MM.1S (cell line): ENCODE results near the gene C21orf91.

ENCODE experiments used
- DNase-seq: peaks from one replicate; pipeline ENCODE4 v3.0.0-alpha.2; 2015
- H2AFZ ChIP-seq: fragments of 300-600 bp; sonication (generic); 2 replicates; pipeline ENCODE4 v1.6.0; 2016; ENCODE audit warnings: antibody characterized with exemption, low read length
- H3F3A ChIP-seq: fragments of 300-600 bp; sonication (generic); 2 replicates; pipeline ENCODE4 v1.6.1; 2016; ENCODE audit warnings: mild to moderate bottlenecking, antibody characterized with exemption, low read length, moderate library complexity, mixed read lengths; ENCODE audit not compliant: insufficient read depth
- H3K27ac ChIP-seq: fragments of 300-600 bp; sonication (generic); 2 replicates; pipeline ENCODE4 v1.5.1; 2016; ENCODE audit warnings: mild to moderate bottlenecking, low read length
- H3K27me3 ChIP-seq: fragments of 300-600 bp; sonication (generic); replicated peaks from 2 replicates; pipeline ENCODE4 v1.6.0; 2016; ENCODE audit warnings: low read length; ENCODE audit not compliant: insufficient read depth
- H3K36me3 ChIP-seq: fragments of 300-600 bp; sonication (generic); replicated peaks from 2 replicates; pipeline ENCODE4 v1.6.1; 2016; ENCODE audit warnings: mild to moderate bottlenecking, low read length, mixed read lengths; ENCODE audit not compliant: insufficient read depth
- H3K4me1 ChIP-seq: fragments of 300-600 bp; sonication (generic); 2 replicates; pipeline ENCODE4 v1.6.1; 2016; ENCODE audit warnings: low read length, mixed read lengths
- H3K4me2 ChIP-seq: fragments of 300-600 bp; sonication (generic); 2 replicates; pipeline ENCODE4 v1.6.0; 2016; ENCODE audit warnings: low read depth, low read length
- H3K4me3 ChIP-seq: fragments of 300-600 bp; sonication (generic); 2 replicates; pipeline ENCODE4 v1.5.1; 2016; ENCODE audit warnings: low read length, mixed read lengths
- H3K79me2 ChIP-seq: fragments of 300-600 bp; sonication (generic); 2 replicates; pipeline ENCODE4 v1.6.1; 2016; ENCODE audit warnings: mixed run types, low read length, mixed read lengths
- H3K9ac ChIP-seq: fragments of 300-600 bp; sonication (generic); 2 replicates; pipeline ENCODE4 v1.6.1; 2016; ENCODE audit warnings: low read length, mixed read lengths
- H3K9me2 ChIP-seq: fragments of 300-600 bp; sonication (generic); replicated peaks from 2 replicates; pipeline ENCODE4 v1.6.1; 2016; ENCODE audit warnings: mild to moderate bottlenecking, low read length, mixed read lengths; ENCODE audit not compliant: insufficient read depth
- H3K9me3 ChIP-seq: fragments of 300-600 bp; sonication (generic); replicated peaks from 2 replicates; pipeline ENCODE4 v1.6.1; 2016; ENCODE audit warnings: mild to moderate bottlenecking, low read length, mixed read lengths; ENCODE audit not compliant: insufficient read depth
- H4K20me1 ChIP-seq: fragments of 300-600 bp; sonication (generic); 2 replicates; pipeline ENCODE4 v1.6.1; 2016; ENCODE audit warnings: mild to moderate bottlenecking, low read length, moderate library complexity, mixed read lengths; ENCODE audit not compliant: insufficient read depth
- CTCF ChIP-seq: fragments of 300-600 bp; sonication (generic); IDR thresholded peaks from 2 replicates; pipeline ENCODE4 v1.5.1; 2016; ENCODE audit warnings: antibody characterized with exemption, low read length, mixed read lengths
- EZH2 ChIP-seq: fragments of 300-600 bp; sonication (generic); optimal IDR thresholded peaks from 2 replicates; pipeline ENCODE3; 2017; ENCODE audit warnings: low read depth, mild to moderate bottlenecking, antibody characterized with exemption, low read length, mixed read lengths
- EZH2phosphoT487 ChIP-seq: fragments of 300-600 bp; sonication (generic); IDR thresholded peaks from 2 replicates; pipeline ENCODE4 v1.6.1; 2018; ENCODE audit warnings: antibody characterized with exemption, low read length

The C21orf91 gene

GRCh38 chr21:17784604-17785402 is 34.4 kb downstream of the C21orf91 start:
- TF ChIP-seq CTCF (no peak), EZH2 (no peak), EZH2phosphoT487 (no peak)
- no peak overlapping the region for H2AFZ ChIP-seq
- peaks cover 34% of the 10 kb centered on the region for H3K79me2 ChIP-seq
- peak overlapping the region; percentile 86 for H3K4me2 ChIP-seq
- peak overlapping the region; percentile 63 for H3K9ac ChIP-seq
- no peaks in the 10 kb centered on the region for H3K9me3 ChIP-seq
- H3K36me3 ChIP-seq, result no peaks in the 10 kb centered on the region; the same call in none of the 2 replicates
- no peaks in the 10 kb centered on the region for H4K20me1 ChIP-seq
- no peaks in the 10 kb centered on the region for H3K9me2 ChIP-seq
- H3K27ac ChIP-seq, result peak overlapping the region; percentile 97
- H3K4me3 ChIP-seq, result peak overlapping the region; percentile 57
- peak; percentile 85 for DNase-seq
- H3K4me1 ChIP-seq, result peaks cover 79% of the 10 kb centered on the region
- H3F3A ChIP-seq, result peaks cover 83% of the 10 kb centered on the region
- H3K27me3 ChIP-seq, result no peaks in the 10 kb centered on the region

- H3K4me2 ChIP-seq, result peak overlapping the region; percentile 86
- no peaks in the 10 kb centered on the region for H3K27me3 ChIP-seq
- TF ChIP-seq EZH2, result no peak
- no peak for TF ChIP-seq CTCF
- no peak for TF ChIP-seq EZH2phosphoT487
- no peak overlapping the region for H2AFZ ChIP-seq
- H3K36me3 ChIP-seq, result no peaks in the 10 kb centered on the region; the same call in none of the 2 replicates
- H3K4me1 ChIP-seq, result peaks cover 83% of the 10 kb centered on the region
- H3K9me3 ChIP-seq, result no peaks in the 10 kb centered on the region
- peaks cover 77% of the 10 kb centered on the region for H3F3A ChIP-seq
- DNase-seq, result peak; percentile 65
- peaks cover 34% of the 10 kb centered on the region for H3K79me2 ChIP-seq
- H3K9ac ChIP-seq, result peak overlapping the region; percentile 63
- H4K20me1 ChIP-seq, result no peaks in the 10 kb centered on the region
- peak overlapping the region; percentile 97 for H3K27ac ChIP-seq
- peak overlapping the region; percentile 57 for H3K4me3 ChIP-seq
- no peaks in the 10 kb centered on the region for H3K9me2 ChIP-seq
These were observed 35.0 kb downstream of the C21orf91 start for GRCh38 chr21:17784180-17784598.

- TF ChIP-seq CTCF (no peak), EZH2phosphoT487 (no peak), EZH2 (no peak)
- Histone ChIP-seq H3K4me1 (peaks cover 82% of the 10 kb centered on the region), H3K4me3 (peak overlapping the region; percentile 57), H3K27me3 (no peaks in the 10 kb centered on the region), H4K20me1 (no peaks in the 10 kb centered on the region), H3K9me3 (no peaks in the 10 kb centered on the region), H2AFZ (no peak overlapping the region), H3K79me2 (peaks cover 32% of the 10 kb centered on the region), H3K36me3 (no peaks in the 10 kb centered on the region; the same call in none of the 2 replicates), H3K9ac (peak overlapping the region; percentile 63), H3K9me2 (no peaks in the 10 kb centered on the region), H3K4me2 (peak overlapping the region; percentile 86), H3K27ac (peak overlapping the region; percentile 97), H3F3A (peaks cover 72% of the 10 kb centered on the region)
- DNase-seq, result peak; percentile 89
These were observed 35.5 kb downstream of the C21orf91 start for GRCh38 chr21:17783481-17784179.
